Measurements from ENCODE around the gene GRB10. TPM values are rescaled to one million over a fixed set of nuclear protein-coding genes. Genes with fewer than 3 reads are reported as not detected.
"Not testable (repeated sequence)": the region's sequence is repeated elsewhere in the genome, so short reads cannot be mapped to it uniquely, and the experiment has no call there.

GRB10 gene
- total RNA-seq, 4 donors from 2014 or later, result 54.0 to 69.1 (median 61.6) TPM

- H3K36me3 ChIP-seq, result peaks cover 0 to 9% (median 0%) of the 10 kb centered on the region in 4 donors
- H3K9me3 ChIP-seq, result no peaks in the 10 kb centered on the region
- peaks cover 9 to 29% (median 23%) of the 10 kb centered on the region in 4 donors for H3K4me1 ChIP-seq
- no peak for DNase-seq (ENCODE audit: extremely low spot score)
- H3K27ac ChIP-seq (replicated peaks in 1 of 4), result no peak overlapping the region
- H3K4me3 ChIP-seq, result no peak overlapping the region
- 94% methylated on average over 1 of the region's 1 CpG for WGBS
- no peaks in the 10 kb centered on the region for H3K27me3 ChIP-seq
- no peak for TF ChIP-seq EP300 (IDR thresholded peaks at IDR 0.05)
- TF ChIP-seq POLR2A (IDR thresholded peaks at IDR 0.05; ENCODE audit: low read depth), result no peak
- TF ChIP-seq, protein P1, sequence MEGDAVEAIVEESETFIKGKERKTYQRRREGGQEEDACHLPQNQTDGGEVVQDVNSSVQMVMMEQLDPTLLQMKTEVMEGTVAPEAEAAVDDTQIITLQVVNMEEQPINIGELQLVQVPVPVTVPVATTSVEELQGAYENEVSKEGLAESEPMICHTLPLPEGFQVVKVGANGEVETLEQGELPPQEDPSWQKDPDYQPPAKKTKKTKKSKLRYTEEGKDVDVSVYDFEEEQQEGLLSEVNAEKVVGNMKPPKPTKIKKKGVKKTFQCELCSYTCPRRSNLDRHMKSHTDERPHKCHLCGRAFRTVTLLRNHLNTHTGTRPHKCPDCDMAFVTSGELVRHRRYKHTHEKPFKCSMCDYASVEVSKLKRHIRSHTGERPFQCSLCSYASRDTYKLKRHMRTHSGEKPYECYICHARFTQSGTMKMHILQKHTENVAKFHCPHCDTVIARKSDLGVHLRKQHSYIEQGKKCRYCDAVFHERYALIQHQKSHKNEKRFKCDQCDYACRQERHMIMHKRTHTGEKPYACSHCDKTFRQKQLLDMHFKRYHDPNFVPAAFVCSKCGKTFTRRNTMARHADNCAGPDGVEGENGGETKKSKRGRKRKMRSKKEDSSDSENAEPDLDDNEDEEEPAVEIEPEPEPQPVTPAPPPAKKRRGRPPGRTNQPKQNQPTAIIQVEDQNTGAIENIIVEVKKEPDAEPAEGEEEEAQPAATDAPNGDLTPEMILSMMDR (IDR thresholded peaks at IDR 0.05), result no peak
- no peak for TF ChIP-seq POLR2AphosphoS5 (IDR thresholded peaks at IDR 0.05)
- intact Hi-C loops (cut with DNase I), result no loop called here
Observed at GRCh38 chr7:50774319-50774718, 8.4 kb downstream of the GRB10 start.

DNA sequence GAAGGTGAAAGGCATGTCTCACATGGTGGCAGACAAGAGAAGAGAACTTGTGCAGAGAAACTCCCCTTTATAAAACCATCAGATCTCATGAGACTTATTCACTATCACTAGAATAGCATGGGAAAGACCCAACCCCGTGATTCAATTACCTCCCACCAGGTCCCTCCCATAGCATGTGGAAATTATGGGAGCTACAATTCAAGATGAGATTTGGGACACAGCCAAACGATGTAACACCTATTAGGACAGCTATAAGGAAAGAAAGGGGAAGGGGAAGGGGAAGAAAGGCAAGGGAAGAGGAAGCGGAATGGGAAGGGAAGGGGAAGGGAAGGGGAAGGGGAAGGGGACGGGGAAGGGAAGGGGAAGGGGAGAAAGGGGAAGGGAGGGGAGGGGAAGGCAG lies 9.6 kb downstream of the GRB10 start:
- H3K4me3 ChIP-seq; DNase-seq (ENCODE audit: extremely low spot score); H3K27ac ChIP-seq (replicated peaks in 1 of 4); H3K36me3 ChIP-seq; H3K27me3 ChIP-seq; intact Hi-C loops (cut with DNase I); H3K9me3 ChIP-seq: not testable (repeated sequence)
- peaks cover 22 to 32% (median 30%) of the 10 kb centered on the region in 4 donors for H3K4me1 ChIP-seq
- WGBS, result 87% methylated on average over 3 of the region's 4 CpGs

DNA sequence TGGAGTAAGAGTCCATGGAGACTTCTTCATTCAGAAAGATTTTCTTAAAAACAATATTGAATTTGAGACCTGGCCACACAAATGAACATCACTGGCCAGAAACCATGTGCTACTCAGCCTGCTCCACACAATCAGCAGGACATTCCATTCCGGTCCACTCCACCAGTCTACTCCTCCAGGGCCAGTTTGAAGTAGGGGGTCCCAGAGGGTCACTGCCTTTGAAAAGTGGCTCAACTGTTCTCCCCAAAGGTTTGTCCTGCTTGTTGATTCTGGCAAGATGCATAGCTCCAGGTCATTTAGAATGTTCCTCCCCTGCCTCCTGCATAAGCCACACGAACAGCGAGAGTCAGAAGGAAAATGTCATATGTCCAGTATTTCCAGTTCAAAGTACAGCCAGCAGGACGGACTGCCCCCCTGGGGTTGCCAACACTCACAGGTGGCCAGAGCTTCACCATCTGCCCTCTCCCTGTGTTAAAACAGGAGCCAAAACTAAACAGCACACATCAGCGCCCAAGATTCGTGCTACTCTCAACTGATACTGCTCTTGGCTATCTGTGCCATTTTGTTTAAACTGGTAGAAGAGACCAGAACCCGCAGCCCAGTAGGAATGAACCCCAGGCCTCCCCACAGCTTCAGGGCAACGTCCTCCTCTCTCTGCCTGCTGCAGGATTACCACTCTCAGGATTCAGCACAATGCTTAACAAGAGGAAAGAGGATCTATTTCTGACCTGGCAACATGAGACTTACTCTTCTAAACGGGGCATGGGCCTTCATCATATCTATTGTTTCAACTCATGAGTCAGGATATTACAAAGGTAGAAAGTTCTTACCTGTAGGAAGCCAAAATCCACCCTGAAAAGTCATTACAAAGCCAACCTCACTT lies 11.3 kb downstream of the GRB10 start:
- H3K27ac ChIP-seq (replicated peaks in 1 of 4), result no peak overlapping the region

GRCh38 chr7:50768485-50769474 lies 13.9 kb downstream of the GRB10 start:
- WGBS, result 85% methylated on average over 7 of the region's 10 CpGs
- no peaks in the 10 kb centered on the region for H3K27me3 ChIP-seq
- peaks cover 30 to 48% (median 38%) of the 10 kb centered on the region in 4 donors for H3K4me1 ChIP-seq
- TF ChIP-seq, protein P1 (IDR thresholded peaks at IDR 0.05), result no peak
- TF ChIP-seq POLR2AphosphoS5 (IDR thresholded peaks at IDR 0.05), result no peak
- TF ChIP-seq POLR2A (IDR thresholded peaks at IDR 0.05; ENCODE audit: low read depth), result no peak
- TF ChIP-seq EP300 (IDR thresholded peaks at IDR 0.05), result no peak
- H3K36me3 ChIP-seq, result peaks cover 0 to 4% (median 0%) of the 10 kb centered on the region in 4 donors
- intact Hi-C loops (cut with DNase I), result no loop called here
- H3K9me3 ChIP-seq, result no peaks in the 10 kb centered on the region
- no peak overlapping the region for H3K4me3 ChIP-seq
- no peak for DNase-seq (ENCODE audit: extremely low spot score)
- H3K27ac ChIP-seq (replicated peaks in 1 of 4), result no peak overlapping the region

More for the DNA sequence above, 11.3 kb downstream of the GRB10 start:
- DNase-seq (ENCODE audit: extremely low spot score), result no peak
- Histone ChIP-seq H3K9me3 (no peaks in the 10 kb centered on the region), H3K4me3 (no peak overlapping the region), H3K36me3 (peaks cover 0 to 4% (median 0%) of the 10 kb centered on the region in 4 donors), H3K4me1 (peaks cover 30 to 44% (median 36%) of the 10 kb centered on the region in 4 donors), H3K27me3 (no peaks in the 10 kb centered on the region)
- intact Hi-C loops (cut with DNase I), result no loop called here
- TF ChIP-seq, protein P1 (IDR thresholded peaks at IDR 0.05), result no peak
- no peak for TF ChIP-seq POLR2A (IDR thresholded peaks at IDR 0.05; ENCODE audit: low read depth)
- TF ChIP-seq POLR2AphosphoS5 (IDR thresholded peaks at IDR 0.05), result no peak
- TF ChIP-seq EP300 (IDR thresholded peaks at IDR 0.05), result no peak
- whole genome bisulfite sequencing, result 80% methylated on average over 9 of the region's 9 CpGs

DNA sequence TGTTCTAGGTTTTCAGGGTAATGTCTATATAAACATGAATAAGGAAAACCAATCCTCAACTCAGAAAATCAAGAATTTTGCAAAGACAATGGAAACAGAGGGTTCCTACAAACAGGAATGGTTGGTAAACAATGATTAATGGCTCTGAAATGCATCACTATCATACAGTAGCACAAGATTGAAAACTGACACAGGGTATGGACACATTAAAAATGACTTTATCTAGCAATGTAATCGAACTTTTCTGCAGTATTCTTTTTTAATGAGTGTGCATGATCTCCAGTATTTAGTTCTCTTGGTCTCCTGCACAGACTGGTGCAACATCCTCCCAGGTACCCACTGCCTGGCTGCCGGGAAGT lies 15.9 kb downstream of the GRB10 start:
- intact Hi-C loops (cut with DNase I), result no loop called here
- 50% methylated on average over 2 of the region's 2 CpGs for WGBS
- peaks cover 30 to 56% (median 39%) of the 10 kb centered on the region in 4 donors for H3K4me1 ChIP-seq
- no peaks in the 10 kb centered on the region for H3K9me3 ChIP-seq
- H3K4me3 ChIP-seq, result no peak overlapping the region
- H3K27me3 ChIP-seq, result no peaks in the 10 kb centered on the region
- no peak overlapping the region for H3K27ac ChIP-seq (replicated peaks in 1 of 4)
- DNase-seq (ENCODE audit: extremely low spot score), result no peak
- TF ChIP-seq POLR2A (IDR thresholded peaks at IDR 0.05; ENCODE audit: low read depth) (no peak), POLR2AphosphoS5 (IDR thresholded peaks at IDR 0.05) (no peak), EP300 (IDR thresholded peaks at IDR 0.05) (no peak)
- TF ChIP-seq, protein P1 (IDR thresholded peaks at IDR 0.05), result no peak
- peaks cover 0 to 4% (median 0%) of the 10 kb centered on the region in 4 donors for H3K36me3 ChIP-seq
